Omental fat pad (tissue), 4 donors: ENCODE results near the gene TAS2R7. TPM values are rescaled to one million over a fixed set of nuclear protein-coding genes. Genes with fewer than 3 reads are reported as not detected.

Experiments used
- ATAC-seq: fragments of 150-250 bp; one replicate; pipeline ENCODE4 v1.9.1; 2016; ENCODE audit warnings: mild to moderate bottlenecking, moderate library complexity; ENCODE audit not compliant: low FRiP score
- DNase-seq: peaks from one replicate; pipeline ENCODE4 v3.0.0-alpha.2; 2019; ENCODE audit warnings: low spot score
- CTCF ChIP-seq, 3 donors: fragments of 450-650 bp; IDR thresholded peaks; one replicate each; pipeline ENCODE4 v1.5.1; 2016 to 2017; ENCODE audit warnings: antibody characterized with exemption in 3 of 3, mild to moderate bottlenecking in 3 of 3, moderate library complexity in 2 of 3
- total RNA-seq, 4 donors: library from RNA; depleted of rRNA; stranded (reverse); fragments of >200 nt; gene quantifications; one replicate each; pipeline ENCODE4 v1.1.0, GENCODE V29; 2016

The TAS2R7 gene
- total RNA-seq, result not detected

GRCh38 chr12:10802587-10802986, at the start of gene TAS2R7:
Gene TAS2R7, minus strand, starts transcription at chr12:10802627. Its CDS starts 57 bp downstream, at chr12:10802570.
- TF ChIP-seq CTCF (IDR thresholded peaks at IDR 0.05), result no peak
- no peak for ATAC-seq
- no peak for DNase-seq

- DNase-seq (no peak), ATAC-seq (no peak)
- no peak for TF ChIP-seq CTCF (IDR thresholded peaks at IDR 0.05)
Observed at GRCh38 chr12:10851243-10851858, 48.9 kb upstream of the TAS2R7 start.

- no peak for ATAC-seq
- DNase-seq, result no peak
- TF ChIP-seq CTCF (IDR thresholded peaks at IDR 0.05), result no peak
Observed at GRCh38 chr12:10849425-10849878, 47.0 kb upstream of the TAS2R7 start, which contains the start of gene PRR4. Gene PRR4, minus strand, starts transcription at chr12:10849475. Its CDS starts 38 bp downstream, at chr12:10849437.

GRCh38 chr12:10847744-10848143, 45.3 kb upstream of the TAS2R7 start:
- ATAC-seq, result no peak
- TF ChIP-seq CTCF (IDR thresholded peaks at IDR 0.05), result no peak
- DNase-seq, result no peak

- ATAC-seq (no peak), DNase-seq (no peak)
- no peak for TF ChIP-seq CTCF (IDR thresholded peaks at IDR 0.05)
Observed at GRCh38 chr12:10842862-10843261, 40.4 kb upstream of the TAS2R7 start.

GRCh38 chr12:10838461-10838860, 36.0 kb upstream of the TAS2R7 start:
- ATAC-seq (no peak), DNase-seq (no peak)
- TF ChIP-seq CTCF (IDR thresholded peaks at IDR 0.05), result no peak

GRCh38 chr12:10829994-10830393, 27.6 kb upstream of the TAS2R7 start:
- ATAC-seq (no peak), DNase-seq (no peak)
- no peak for TF ChIP-seq CTCF (IDR thresholded peaks at IDR 0.05)
